DOHH2 (cell line): ENCODE data around the gene TMEM121B.

ENCODE experiments used
- EZH2phosphoT487 ChIP-seq: fragments of 200-600 bp; sonication (generic); IDR thresholded peaks from 2 replicates; pipeline ENCODE4 v1.6.1; 2017; ENCODE audit warnings: borderline replicate concordance, mild to moderate bottlenecking, antibody characterized with exemption, low read length, moderate library complexity, mixed read lengths
- TF ChIP-seq, protein P1 (sequence below): fragments of 200-600 bp; sonication (generic); IDR thresholded peaks from one replicate; pipeline ENCODE4 v1.5.1; 2014; ENCODE audit warnings: antibody characterized with exemption, mild to moderate bottlenecking, low read depth, low read length; ENCODE audit not compliant: poor library complexity, severe bottlenecking

GRCh38 chr22:17091851-17092250 is 29.3 kb downstream of the TMEM121B start:
- TF ChIP-seq, protein P1, sequence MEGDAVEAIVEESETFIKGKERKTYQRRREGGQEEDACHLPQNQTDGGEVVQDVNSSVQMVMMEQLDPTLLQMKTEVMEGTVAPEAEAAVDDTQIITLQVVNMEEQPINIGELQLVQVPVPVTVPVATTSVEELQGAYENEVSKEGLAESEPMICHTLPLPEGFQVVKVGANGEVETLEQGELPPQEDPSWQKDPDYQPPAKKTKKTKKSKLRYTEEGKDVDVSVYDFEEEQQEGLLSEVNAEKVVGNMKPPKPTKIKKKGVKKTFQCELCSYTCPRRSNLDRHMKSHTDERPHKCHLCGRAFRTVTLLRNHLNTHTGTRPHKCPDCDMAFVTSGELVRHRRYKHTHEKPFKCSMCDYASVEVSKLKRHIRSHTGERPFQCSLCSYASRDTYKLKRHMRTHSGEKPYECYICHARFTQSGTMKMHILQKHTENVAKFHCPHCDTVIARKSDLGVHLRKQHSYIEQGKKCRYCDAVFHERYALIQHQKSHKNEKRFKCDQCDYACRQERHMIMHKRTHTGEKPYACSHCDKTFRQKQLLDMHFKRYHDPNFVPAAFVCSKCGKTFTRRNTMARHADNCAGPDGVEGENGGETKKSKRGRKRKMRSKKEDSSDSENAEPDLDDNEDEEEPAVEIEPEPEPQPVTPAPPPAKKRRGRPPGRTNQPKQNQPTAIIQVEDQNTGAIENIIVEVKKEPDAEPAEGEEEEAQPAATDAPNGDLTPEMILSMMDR: no peak
- TF ChIP-seq EZH2phosphoT487: no peak
